ENCODE measurements around the gene TMED4.

The TMED4 gene

DNA sequence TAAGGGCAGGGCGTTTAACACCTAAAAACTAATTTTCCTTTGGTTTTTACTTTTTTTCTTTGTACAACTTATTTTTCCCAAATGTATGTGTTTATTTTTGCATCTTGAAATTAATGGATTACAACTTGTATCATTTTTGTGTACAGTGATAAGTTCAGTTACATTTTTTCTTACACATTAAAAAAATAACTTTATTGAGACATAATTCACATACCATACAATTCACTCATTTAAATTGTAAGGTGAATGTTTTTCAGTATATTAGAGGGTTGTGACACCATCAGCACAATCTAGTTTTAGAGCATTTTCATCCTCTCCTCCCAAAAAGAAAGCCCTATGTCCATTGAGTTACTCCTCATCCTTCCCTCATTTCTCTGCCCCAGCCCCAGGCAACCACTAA, 36.0 kb upstream of the TMED4 start:
- Histone ChIP-seq H4K8ac (ENCODE audit: low read length) (no peak overlapping the region), H3K27me3 (ENCODE audit: control insufficient read depth in 1 of 2, insufficient read depth in 1 of 2, low read length in 2 of 2) (no peaks in the 10 kb centered on the region), H2BK5ac (ENCODE audit: low read depth, low read length, poor library complexity, severe bottlenecking) (no peak overlapping the region), H3K36me3 (ENCODE audit: control insufficient read depth in 1 of 2, insufficient read depth in 2 of 2, low read depth in 1 of 2, low read length in 2 of 2) (peaks cover 0 to 8% of the 10 kb centered on the region in 2 experiments), H3K18ac (ENCODE audit: low read depth in 1 of 2, low read length in 2 of 2) (no peak overlapping the region), H3K4me2 (ENCODE audit: low read length, poor library complexity, severe bottlenecking) (no peak overlapping the region), H3K4ac (ENCODE audit: low read depth in 1 of 2, low read length in 2 of 2) (no peak overlapping the region), H3K4me3 (ENCODE audit: insufficient read depth in 1 of 2, low read depth in 1 of 2, low read length in 2 of 2) (no peak overlapping the region), H3K4me1 (ENCODE audit: control insufficient read depth, insufficient read depth, low read depth, low read length) (peaks cover 21% of the 10 kb centered on the region), H3K79me1 (replicated peaks; ENCODE audit: low read length, poor library complexity, severe bottlenecking) (no peaks in the 10 kb centered on the region), H2AK5ac (ENCODE audit: low read length, severe bottlenecking) (no peak overlapping the region), H2BK120ac (ENCODE audit: low read depth, low read length) (no peak overlapping the region), H3K23ac (ENCODE audit: low read length in 2 of 2) (no peak overlapping the region), H3K14ac (ENCODE audit: low read length in 2 of 2) (no peak overlapping the region), H3K9me3 (ENCODE audit: control insufficient read depth, low read length) (no peaks in the 10 kb centered on the region), H3K27ac (ENCODE audit: low read length, poor library complexity, severe bottlenecking) (peak overlapping the region; percentile 77), H4K91ac (ENCODE audit: low read length) (no peak overlapping the region), H2BK15ac (ENCODE audit: low read depth, poor library complexity, severe bottlenecking) (no peak overlapping the region), H2AFZ (ENCODE audit: low read depth, low read length) (no peak overlapping the region), H3K9ac (ENCODE audit: low read length) (peak overlapping the region; percentile 76), H2BK12ac (ENCODE audit: low read length in 2 of 2) (no peak overlapping the region)
- WGBS, result no CpG with 5 or more reads among the region's 1 CpG
- DNase-seq, result no peak

DNA sequence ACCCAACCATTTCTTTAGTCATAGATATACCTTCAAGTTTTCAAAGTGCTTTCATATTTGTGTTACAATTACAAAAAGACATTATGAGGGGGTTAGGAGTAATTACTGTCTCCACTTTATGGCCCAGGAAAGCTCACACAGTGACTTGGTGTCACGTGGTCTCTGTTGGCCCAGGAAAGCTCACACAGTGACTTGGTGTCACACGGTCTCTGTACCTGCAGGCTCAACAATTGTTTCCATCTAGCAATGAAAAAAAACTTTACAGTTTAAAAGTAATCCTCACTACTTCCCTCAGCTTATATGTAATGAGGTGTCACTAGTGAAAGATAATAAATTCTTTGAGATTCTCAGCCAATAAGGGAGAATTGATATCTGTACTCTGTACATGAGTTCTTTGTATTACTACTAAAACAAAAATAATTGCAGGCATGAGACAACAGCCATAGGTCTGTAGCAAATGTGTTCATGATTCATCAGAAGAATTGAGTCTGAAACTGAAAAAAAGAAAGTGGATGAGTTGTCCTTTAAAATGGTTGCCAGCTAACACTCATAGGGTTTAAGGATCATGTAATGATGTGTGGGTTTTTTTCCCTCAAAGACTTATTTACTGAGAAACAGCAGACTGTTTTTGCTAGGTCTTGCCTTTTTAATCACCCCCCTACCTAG, 35.3 kb upstream of the TMED4 start:
- Histone ChIP-seq H3K14ac (ENCODE audit: low read length in 2 of 2) (no peak overlapping the region), H3K4me2 (ENCODE audit: low read length, poor library complexity, severe bottlenecking) (no peak overlapping the region), H2AFZ (ENCODE audit: low read depth, low read length) (no peak overlapping the region), H2BK15ac (ENCODE audit: low read depth, poor library complexity, severe bottlenecking) (no peak overlapping the region), H3K4ac (ENCODE audit: low read depth in 1 of 2, low read length in 2 of 2) (no peak overlapping the region), H3K4me1 (ENCODE audit: control insufficient read depth, insufficient read depth, low read depth, low read length) (peaks cover 16% of the 10 kb centered on the region), H3K23ac (ENCODE audit: low read length in 2 of 2) (no peak overlapping the region), H3K27ac (ENCODE audit: low read length, poor library complexity, severe bottlenecking) (no peak overlapping the region), H3K36me3 (ENCODE audit: control insufficient read depth in 1 of 2, insufficient read depth in 2 of 2, low read depth in 1 of 2, low read length in 2 of 2) (peaks cover 0 to 8% of the 10 kb centered on the region in 2 experiments), H2BK12ac (ENCODE audit: low read length in 2 of 2) (no peak overlapping the region), H3K9me3 (ENCODE audit: control insufficient read depth, low read length) (no peaks in the 10 kb centered on the region), H4K91ac (ENCODE audit: low read length) (no peak overlapping the region), H3K9ac (ENCODE audit: low read length) (peak overlapping the region; percentile 76), H4K8ac (ENCODE audit: low read length) (no peak overlapping the region), H3K4me3 (ENCODE audit: insufficient read depth in 1 of 2, low read depth in 1 of 2, low read length in 2 of 2) (no peak overlapping the region), H3K79me1 (replicated peaks; ENCODE audit: low read length, poor library complexity, severe bottlenecking) (no peaks in the 10 kb centered on the region), H3K18ac (ENCODE audit: low read depth in 1 of 2, low read length in 2 of 2) (no peak overlapping the region), H3K27me3 (ENCODE audit: control insufficient read depth in 1 of 2, insufficient read depth in 1 of 2, low read length in 2 of 2) (no peaks in the 10 kb centered on the region), H2BK5ac (ENCODE audit: low read depth, low read length, poor library complexity, severe bottlenecking) (no peak overlapping the region), H2BK120ac (ENCODE audit: low read depth, low read length) (no peak overlapping the region), H2AK5ac (ENCODE audit: low read length, severe bottlenecking) (no peak overlapping the region)
- DNase-seq, result peak; percentile 65
- WGBS, result 96% methylated on average over 2 of the region's 2 CpGs

DNA sequence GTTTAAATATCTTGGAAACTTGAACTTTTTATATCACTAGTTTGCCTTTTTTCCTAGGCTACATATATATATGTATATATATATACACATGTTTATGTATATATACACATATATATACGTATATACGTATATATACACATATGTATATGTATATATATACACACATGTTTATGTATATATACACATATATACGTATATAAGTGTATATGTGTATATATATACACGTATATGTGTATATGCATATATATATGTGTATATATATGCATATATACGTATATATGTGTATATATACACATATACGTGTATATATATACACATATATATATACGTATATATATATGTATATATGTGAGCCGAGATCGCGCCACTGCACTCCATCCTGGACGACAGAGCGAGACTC, 34.5 kb upstream of the TMED4 start:
- no peak for DNase-seq
- Histone ChIP-seq H3K9ac (ENCODE audit: low read length) (no peak overlapping the region), H2BK5ac (ENCODE audit: low read depth, low read length, poor library complexity, severe bottlenecking) (no peak overlapping the region)

DNA sequence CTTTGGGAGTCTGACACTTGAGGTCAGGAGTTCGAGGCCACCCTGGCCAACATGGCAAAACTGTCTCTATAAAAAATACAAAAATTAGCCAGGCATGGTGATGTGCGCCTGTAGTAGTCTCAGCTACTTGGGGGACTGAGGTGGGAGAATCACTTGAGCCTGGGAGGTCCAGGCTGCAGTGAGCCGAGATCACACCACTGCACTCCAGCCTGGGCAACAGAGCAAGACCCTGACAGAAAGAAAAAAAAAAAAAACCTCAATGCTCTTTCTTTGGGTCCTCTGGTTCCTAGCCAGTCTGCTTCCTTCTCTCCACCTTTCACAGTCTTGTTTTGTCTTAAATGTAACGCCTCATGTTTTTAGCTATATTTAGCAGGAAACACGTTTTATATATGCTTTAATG, 33.8 kb upstream of the TMED4 start:
- Histone ChIP-seq H3K4me1 (ENCODE audit: control insufficient read depth, insufficient read depth, low read depth, low read length) (peaks cover 16% of the 10 kb centered on the region), H3K14ac (ENCODE audit: low read length in 2 of 2) (no peak overlapping the region), H3K79me1 (replicated peaks; ENCODE audit: low read length, poor library complexity, severe bottlenecking) (no peaks in the 10 kb centered on the region), H3K4ac (ENCODE audit: low read depth in 1 of 2, low read length in 2 of 2) (no peak overlapping the region), H2BK120ac (ENCODE audit: low read depth, low read length) (no peak overlapping the region), H3K27ac (ENCODE audit: low read length, poor library complexity, severe bottlenecking) (no peak overlapping the region), H3K27me3 (ENCODE audit: control insufficient read depth in 1 of 2, insufficient read depth in 1 of 2, low read length in 2 of 2) (no peaks in the 10 kb centered on the region), H3K18ac (ENCODE audit: low read depth in 1 of 2, low read length in 2 of 2) (no peak overlapping the region), H3K36me3 (ENCODE audit: control insufficient read depth in 1 of 2, insufficient read depth in 2 of 2, low read depth in 1 of 2, low read length in 2 of 2) (peaks cover 0 to 8% of the 10 kb centered on the region in 2 experiments), H3K4me3 (ENCODE audit: insufficient read depth in 1 of 2, low read depth in 1 of 2, low read length in 2 of 2) (no peak overlapping the region), H2AK5ac (ENCODE audit: low read length, severe bottlenecking) (peak overlapping the region; percentile 2), H3K23ac (ENCODE audit: low read length in 2 of 2) (no peak overlapping the region), H2BK5ac (ENCODE audit: low read depth, low read length, poor library complexity, severe bottlenecking) (no peak overlapping the region), H2BK12ac (ENCODE audit: low read length in 2 of 2) (no peak overlapping the region), H4K8ac (ENCODE audit: low read length) (no peak overlapping the region), H2BK15ac (ENCODE audit: low read depth, poor library complexity, severe bottlenecking) (no peak overlapping the region), H4K91ac (ENCODE audit: low read length) (no peak overlapping the region), H2AFZ (ENCODE audit: low read depth, low read length) (no peak overlapping the region), H3K4me2 (ENCODE audit: low read length, poor library complexity, severe bottlenecking) (no peak overlapping the region), H3K9me3 (ENCODE audit: control insufficient read depth, low read length) (no peaks in the 10 kb centered on the region), H3K9ac (ENCODE audit: low read length) (peak overlapping the region; percentile 15)
- 93% methylated on average over 3 of the region's 5 CpGs for WGBS
- DNase-seq, result no peak

More for the DNA sequence above, 34.5 kb upstream of the TMED4 start:
- Histone ChIP-seq H3K4ac (ENCODE audit: low read depth in 1 of 2, low read length in 2 of 2) (no peak overlapping the region), H2BK15ac (ENCODE audit: low read depth, poor library complexity, severe bottlenecking) (no peak overlapping the region), H3K18ac (ENCODE audit: low read depth in 1 of 2, low read length in 2 of 2) (no peak overlapping the region), H3K79me1 (replicated peaks; ENCODE audit: low read length, poor library complexity, severe bottlenecking) (no peaks in the 10 kb centered on the region), H2AFZ (ENCODE audit: low read depth, low read length) (no peak overlapping the region), H2BK120ac (ENCODE audit: low read depth, low read length) (no peak overlapping the region), H2BK12ac (ENCODE audit: low read length in 2 of 2) (no peak overlapping the region), H3K9me3 (ENCODE audit: control insufficient read depth, low read length) (no peaks in the 10 kb centered on the region), H3K4me3 (ENCODE audit: insufficient read depth in 1 of 2, low read depth in 1 of 2, low read length in 2 of 2) (no peak overlapping the region), H3K36me3 (ENCODE audit: control insufficient read depth in 1 of 2, insufficient read depth in 2 of 2, low read depth in 1 of 2, low read length in 2 of 2) (peaks cover 0 to 8% of the 10 kb centered on the region in 2 experiments), H3K4me2 (ENCODE audit: low read length, poor library complexity, severe bottlenecking) (no peak overlapping the region), H3K27me3 (ENCODE audit: control insufficient read depth in 1 of 2, insufficient read depth in 1 of 2, low read length in 2 of 2) (no peaks in the 10 kb centered on the region), H3K14ac (ENCODE audit: low read length in 2 of 2) (no peak overlapping the region), H3K23ac (ENCODE audit: low read length in 2 of 2) (no peak overlapping the region), H4K91ac (ENCODE audit: low read length) (no peak overlapping the region), H3K27ac (ENCODE audit: low read length, poor library complexity, severe bottlenecking) (no peak overlapping the region), H4K8ac (ENCODE audit: low read length) (no peak overlapping the region), H3K4me1 (ENCODE audit: control insufficient read depth, insufficient read depth, low read depth, low read length) (peaks cover 16% of the 10 kb centered on the region), H2AK5ac (ENCODE audit: low read length, severe bottlenecking) (no peak overlapping the region)
- WGBS, result 98% methylated on average over 6 of the region's 12 CpGs

Measured in mesenchymal stem cell (in vitro differentiated cells and primary cell).